ENCODE measurements around the gene IQCM.

DNA sequence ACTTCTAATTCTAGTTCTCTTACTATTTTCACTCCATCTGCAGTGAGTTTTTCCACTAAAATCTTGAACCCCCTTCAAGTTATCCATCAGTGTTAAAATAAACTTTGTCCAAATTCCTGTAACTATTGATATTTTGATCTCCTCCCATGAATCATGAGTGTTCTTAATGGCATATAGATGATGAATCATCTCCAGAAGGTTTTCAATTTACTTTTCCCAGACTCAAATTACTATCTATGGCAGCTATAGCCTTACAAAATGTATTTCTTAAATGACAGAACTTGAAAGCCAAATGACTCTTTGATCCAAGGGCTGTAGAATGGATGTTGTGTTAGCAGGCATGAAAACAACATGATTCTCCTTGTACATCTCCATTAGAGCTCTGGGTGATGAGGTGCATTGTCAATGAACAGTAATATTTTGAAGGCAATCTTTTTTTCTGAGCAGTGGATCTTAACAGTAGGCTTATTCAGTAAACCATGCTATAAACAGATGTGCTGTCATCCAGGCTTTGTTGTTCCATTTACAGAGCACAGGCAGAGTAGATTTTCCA lies 16.1 kb upstream of the IQCM start:
- TF ChIP-seq EZH2 (IDR thresholded peaks at IDR 0.05; ENCODE audit: borderline replicate concordance, low read length) (no peak), CTCF (conservative IDR thresholded peaks at IDR 0.05 in 1 of 2, IDR thresholded peaks at IDR 0.05 in 1 of 2; ENCODE audit: extremely low read depth in 1 of 2, insufficient read depth in 1 of 2, low read depth in 1 of 2, low read length in 2 of 2) (no peak)
